HUES48 (cell line): ENCODE measurements around the gene GTF3C1.
"Not testable (repeated sequence)": the region's sequence is repeated elsewhere in the genome, so short reads cannot be mapped to it uniquely, and the experiment has no call there.

Experiments used
- H3K27ac ChIP-seq: one replicate; pipeline ENCODE4 v1.7.0; 2013; ENCODE audit warnings: low read depth, low read length, inconsistent platforms
- H3K27me3 ChIP-seq: 2 replicates; pipeline ENCODE4 v1.6.1; 2013; ENCODE audit warnings: mild to moderate bottlenecking, low read length; ENCODE audit not compliant: control insufficient read depth, insufficient read depth
- H3K36me3 ChIP-seq: 2 replicates; pipeline ENCODE4 v1.6.1; 2013; ENCODE audit warnings: low read length; ENCODE audit not compliant: control insufficient read depth, insufficient read depth
- H3K4me1 ChIP-seq: 2 replicates; pipeline ENCODE4 v1.6.1; 2013; ENCODE audit warnings: mild to moderate bottlenecking, low read length; ENCODE audit not compliant: control insufficient read depth, insufficient read depth
- H3K4me3 ChIP-seq: 2 replicates; pipeline ENCODE4 v1.5.1; 2013; ENCODE audit warnings: mild to moderate bottlenecking, low read depth, low read length
- H3K9ac ChIP-seq: 2 replicates; pipeline ENCODE4 v1.6.1; 2013; ENCODE audit warnings: mild to moderate bottlenecking, low read depth, low read length, moderate library complexity
- H3K9me3 ChIP-seq: 2 replicates; pipeline ENCODE4 v1.6.1; 2013; ENCODE audit warnings: low read length; ENCODE audit not compliant: control insufficient read depth, insufficient read depth

The GTF3C1 gene

DNA sequence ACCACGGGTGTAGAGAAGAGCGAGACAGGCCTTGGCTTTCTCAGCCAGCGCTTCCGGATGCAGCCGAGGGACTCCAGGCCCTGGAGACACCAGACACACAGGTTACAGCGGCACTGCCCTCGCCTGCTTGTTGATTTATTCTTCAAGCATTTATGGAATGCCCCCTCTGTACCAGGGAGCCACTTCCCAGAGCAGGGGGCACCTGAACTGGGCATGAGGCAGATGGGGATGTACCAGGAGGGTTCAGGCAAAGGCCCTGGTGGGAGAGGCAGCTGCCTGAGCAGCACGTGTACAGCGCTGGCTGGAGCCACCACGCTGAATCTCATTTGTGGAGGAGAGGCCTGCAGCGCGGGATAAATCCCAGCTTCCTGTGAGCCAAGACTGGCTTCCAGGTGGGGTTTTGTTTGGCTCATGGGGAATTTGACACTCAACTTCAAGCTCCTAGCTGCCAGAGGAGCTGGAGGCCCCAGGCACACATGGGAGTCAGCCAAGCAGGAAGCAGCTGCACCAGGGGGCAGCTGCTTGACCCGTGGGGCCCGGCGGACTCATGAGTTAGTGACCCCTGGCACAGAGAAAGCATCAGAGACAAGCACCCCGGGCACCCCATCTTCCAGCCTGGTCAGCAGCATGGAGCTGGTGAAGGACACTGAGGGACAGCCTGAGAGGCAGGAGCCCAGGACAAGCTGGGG is 88.1 kb downstream of the GTF3C1 start:
- Histone ChIP-seq H3K27ac (no peak overlapping the region), H3K27me3 (no peaks in the 10 kb centered on the region), H3K36me3 (peaks cover 77% of the 10 kb centered on the region), H3K9me3 (no peaks in the 10 kb centered on the region), H3K4me3 (no peak overlapping the region), H3K4me1 (no peaks in the 10 kb centered on the region), H3K9ac (no peak overlapping the region)

DNA sequence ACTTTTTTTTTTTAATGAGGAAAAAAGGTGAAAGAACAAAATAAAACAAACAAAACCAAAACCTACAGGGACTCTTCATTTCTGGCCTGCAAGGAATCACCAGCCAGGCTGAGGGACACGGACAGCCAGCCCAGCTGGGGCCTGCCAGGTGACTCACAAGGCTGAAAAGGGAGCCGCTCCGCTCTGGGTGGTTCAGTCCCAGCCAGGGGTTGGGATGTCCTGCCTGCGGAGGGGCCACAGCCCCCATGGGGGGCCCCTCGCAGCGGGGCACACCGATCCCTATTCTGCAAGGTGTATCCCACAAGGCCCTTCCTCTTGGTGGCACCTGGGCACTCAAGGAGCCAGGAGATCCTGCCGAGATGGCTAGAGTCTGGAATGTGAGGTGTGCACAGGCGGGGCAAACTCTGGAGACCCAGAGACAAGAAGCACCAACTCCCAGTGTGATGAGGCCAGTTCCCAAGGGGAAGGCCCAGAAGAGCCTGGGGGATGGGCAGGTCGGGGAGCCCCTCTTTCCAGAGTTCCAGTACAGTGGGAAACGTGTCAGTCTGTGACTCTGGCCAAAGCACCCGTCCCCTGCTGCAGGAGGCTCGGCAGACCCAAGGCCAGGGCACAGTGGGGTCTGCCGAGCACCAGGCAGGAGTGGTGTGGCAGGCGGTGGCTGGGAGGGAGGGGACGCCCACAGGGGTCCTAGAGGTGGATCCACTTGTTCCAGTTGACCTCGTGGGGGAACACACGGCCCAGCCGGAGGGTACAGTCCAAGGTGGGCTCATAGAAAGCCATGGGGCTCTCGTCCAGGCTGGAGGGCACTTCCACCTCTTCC is 88.8 kb downstream of the GTF3C1 start:
- peaks cover 70% of the 10 kb centered on the region for H3K36me3 ChIP-seq
- no peaks in the 10 kb centered on the region for H3K4me1 ChIP-seq
- no peak overlapping the region for H3K27ac ChIP-seq
- H3K4me3 ChIP-seq = no peak overlapping the region
- H3K9ac ChIP-seq = no peak overlapping the region
- no peaks in the 10 kb centered on the region for H3K27me3 ChIP-seq
- no peaks in the 10 kb centered on the region for H3K9me3 ChIP-seq

DNA sequence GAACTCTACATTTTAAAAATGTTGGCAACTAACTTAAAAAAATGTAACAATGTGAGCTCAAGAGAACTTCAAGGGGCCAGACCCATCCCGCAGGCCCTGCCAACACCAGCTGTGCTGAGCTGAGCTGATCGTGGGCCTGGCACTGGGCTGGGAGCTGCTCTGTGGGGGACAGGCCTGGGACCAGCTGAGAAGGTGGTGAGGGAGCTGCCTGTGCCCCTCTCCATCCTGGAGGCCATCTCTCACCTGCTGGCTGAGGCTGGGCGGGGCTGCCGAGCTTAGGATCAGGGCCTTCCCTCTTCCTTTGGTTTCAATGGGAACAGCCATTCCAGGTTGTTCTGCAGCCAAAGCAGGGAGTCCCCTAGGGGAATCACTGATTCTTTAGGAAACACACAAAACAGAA is 89.5 kb downstream of the GTF3C1 start:
- H3K27ac ChIP-seq = no peak overlapping the region
- no peaks in the 10 kb centered on the region for H3K4me1 ChIP-seq
- H3K36me3 ChIP-seq = peaks cover 63% of the 10 kb centered on the region
- H3K9me3 ChIP-seq = no peaks in the 10 kb centered on the region
- no peaks in the 10 kb centered on the region for H3K27me3 ChIP-seq
- no peak overlapping the region for H3K9ac ChIP-seq
- no peak overlapping the region for H3K4me3 ChIP-seq

DNA sequence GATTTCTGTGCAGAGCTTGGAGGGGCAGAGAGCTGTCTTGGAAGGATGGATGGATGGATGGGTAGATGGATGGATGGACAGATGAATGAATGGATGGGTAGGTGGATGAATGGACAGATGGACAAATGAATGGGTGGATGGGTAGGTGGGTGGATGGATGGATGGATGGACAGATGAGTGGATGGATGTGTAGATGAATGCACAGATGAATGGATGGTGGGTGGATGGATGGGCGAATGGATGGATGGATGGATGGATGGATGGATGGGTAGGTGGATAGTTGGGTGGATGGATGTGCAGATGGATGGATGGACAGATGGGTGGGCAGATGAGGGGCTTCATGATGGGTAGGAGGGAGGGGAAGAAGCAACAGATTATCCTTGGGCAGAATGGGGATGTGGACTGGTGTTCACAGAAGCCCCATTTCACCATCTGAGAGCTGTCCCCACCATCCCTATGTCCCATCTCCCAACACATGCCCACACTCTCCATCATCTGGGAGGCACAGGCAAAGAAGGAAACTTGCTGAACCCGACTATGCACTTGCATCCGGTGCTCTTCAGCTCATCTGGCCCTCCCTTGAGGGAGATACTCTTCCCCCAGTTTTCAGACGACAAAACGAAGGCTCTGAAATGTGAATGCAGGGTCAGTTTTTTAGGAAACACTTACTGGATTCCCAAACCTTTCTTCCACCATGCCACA is 90.6 kb downstream of the GTF3C1 start:
- Histone ChIP-seq H3K36me3 (peaks cover 52% of the 10 kb centered on the region), H3K4me3 (no peak overlapping the region), H3K4me1 (no peaks in the 10 kb centered on the region), H3K27ac (no peak overlapping the region), H3K9ac (no peak overlapping the region), H3K27me3 (no peaks in the 10 kb centered on the region), H3K9me3 (no peaks in the 10 kb centered on the region)

DNA sequence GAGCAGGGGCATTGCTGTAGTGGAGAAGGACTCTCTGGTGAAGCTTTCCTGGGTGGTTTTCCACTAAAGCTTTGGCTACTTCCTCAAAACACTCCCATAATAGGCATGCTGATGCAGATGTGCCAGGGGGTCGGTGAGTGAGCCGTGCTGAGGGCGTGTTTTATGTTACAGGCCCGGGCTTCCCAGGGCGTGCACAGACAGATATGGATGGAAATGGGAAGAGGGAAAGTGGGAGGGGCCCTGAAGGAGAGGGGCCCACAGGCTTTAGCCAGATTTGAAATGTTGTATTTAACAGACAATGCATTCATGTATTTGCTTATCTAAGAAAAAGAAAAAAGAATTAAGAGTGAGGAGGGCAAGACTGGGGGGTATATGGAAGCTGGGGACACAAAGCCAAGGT is 91.5 kb downstream of the GTF3C1 start:
- Histone ChIP-seq H3K9ac (no peak overlapping the region), H3K27me3 (no peaks in the 10 kb centered on the region), H3K4me1 (no peaks in the 10 kb centered on the region), H3K9me3 (no peaks in the 10 kb centered on the region), H3K4me3 (no peak overlapping the region), H3K27ac (no peak overlapping the region), H3K36me3 (peaks cover 43% of the 10 kb centered on the region)

DNA sequence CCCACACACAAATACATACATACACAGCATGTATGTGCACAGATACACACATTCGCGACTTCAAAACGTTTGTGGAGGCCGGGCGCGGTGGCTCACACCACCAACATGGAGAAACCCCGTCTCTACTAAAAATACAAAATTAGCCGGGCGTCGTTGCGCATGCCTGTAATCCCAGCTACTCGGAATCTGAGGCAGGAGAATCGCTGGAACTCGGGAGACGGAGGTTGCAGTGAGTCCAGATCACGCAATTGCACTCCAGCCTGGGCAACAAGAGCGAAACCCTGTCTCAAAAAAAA is 92.2 kb downstream of the GTF3C1 start:
- peaks cover 36% of the 10 kb centered on the region for H3K36me3 ChIP-seq
- H3K9me3 ChIP-seq, H3K27me3 ChIP-seq, H3K9ac ChIP-seq, H3K4me1 ChIP-seq, H3K27ac ChIP-seq, H3K4me3 ChIP-seq: not testable (repeated sequence)

DNA sequence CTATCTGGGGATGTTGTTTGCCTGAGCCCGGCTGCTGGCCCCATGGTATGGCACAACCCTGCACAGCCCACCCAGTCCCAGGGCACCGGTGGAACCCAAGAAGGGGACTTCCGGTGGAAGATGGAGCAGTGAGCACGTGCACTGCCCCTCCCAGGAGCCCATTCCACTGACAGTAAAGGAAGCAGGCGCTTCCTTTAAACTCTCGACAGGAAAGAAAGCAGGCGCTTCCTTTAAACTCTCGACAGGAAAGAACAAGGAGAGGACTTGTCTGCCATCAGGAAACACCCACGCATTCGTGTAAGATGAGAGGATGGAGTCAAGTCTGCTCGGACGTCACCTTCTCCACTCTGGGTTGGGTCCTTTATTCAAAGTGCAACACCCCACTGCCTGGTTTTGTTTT is 94.0 kb downstream of the GTF3C1 start:
- peaks cover 18% of the 10 kb centered on the region for H3K36me3 ChIP-seq
- no peak overlapping the region for H3K4me3 ChIP-seq
- no peaks in the 10 kb centered on the region for H3K4me1 ChIP-seq
- H3K27me3 ChIP-seq = no peaks in the 10 kb centered on the region
- no peak overlapping the region for H3K27ac ChIP-seq
- no peaks in the 10 kb centered on the region for H3K9me3 ChIP-seq
- H3K9ac ChIP-seq = no peak overlapping the region

DNA sequence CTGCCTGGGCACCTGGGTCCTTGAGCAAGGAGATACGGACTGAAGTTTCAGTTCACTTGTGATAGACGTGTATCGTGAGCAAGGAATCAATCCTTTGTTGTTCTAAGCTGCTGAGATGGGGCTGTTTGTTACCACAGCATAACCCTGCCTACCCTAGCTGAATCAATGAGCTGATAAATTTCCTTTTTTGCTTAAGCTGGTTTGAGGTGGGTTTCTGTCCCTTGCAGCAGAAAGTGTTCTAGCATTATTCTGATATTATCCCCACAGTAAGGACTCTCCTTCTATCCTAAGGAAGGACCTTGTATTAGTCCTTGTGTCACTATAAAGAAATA is 96.3 kb downstream of the GTF3C1 start:
- no peaks in the 10 kb centered on the region for H3K4me1 ChIP-seq
- no peak overlapping the region for H3K4me3 ChIP-seq
- no peak overlapping the region for H3K27ac ChIP-seq
- no peak overlapping the region for H3K9ac ChIP-seq
- H3K27me3 ChIP-seq = no peaks in the 10 kb centered on the region
- no peaks in the 10 kb centered on the region for H3K9me3 ChIP-seq
- H3K36me3 ChIP-seq = no peaks in the 10 kb centered on the region

DNA sequence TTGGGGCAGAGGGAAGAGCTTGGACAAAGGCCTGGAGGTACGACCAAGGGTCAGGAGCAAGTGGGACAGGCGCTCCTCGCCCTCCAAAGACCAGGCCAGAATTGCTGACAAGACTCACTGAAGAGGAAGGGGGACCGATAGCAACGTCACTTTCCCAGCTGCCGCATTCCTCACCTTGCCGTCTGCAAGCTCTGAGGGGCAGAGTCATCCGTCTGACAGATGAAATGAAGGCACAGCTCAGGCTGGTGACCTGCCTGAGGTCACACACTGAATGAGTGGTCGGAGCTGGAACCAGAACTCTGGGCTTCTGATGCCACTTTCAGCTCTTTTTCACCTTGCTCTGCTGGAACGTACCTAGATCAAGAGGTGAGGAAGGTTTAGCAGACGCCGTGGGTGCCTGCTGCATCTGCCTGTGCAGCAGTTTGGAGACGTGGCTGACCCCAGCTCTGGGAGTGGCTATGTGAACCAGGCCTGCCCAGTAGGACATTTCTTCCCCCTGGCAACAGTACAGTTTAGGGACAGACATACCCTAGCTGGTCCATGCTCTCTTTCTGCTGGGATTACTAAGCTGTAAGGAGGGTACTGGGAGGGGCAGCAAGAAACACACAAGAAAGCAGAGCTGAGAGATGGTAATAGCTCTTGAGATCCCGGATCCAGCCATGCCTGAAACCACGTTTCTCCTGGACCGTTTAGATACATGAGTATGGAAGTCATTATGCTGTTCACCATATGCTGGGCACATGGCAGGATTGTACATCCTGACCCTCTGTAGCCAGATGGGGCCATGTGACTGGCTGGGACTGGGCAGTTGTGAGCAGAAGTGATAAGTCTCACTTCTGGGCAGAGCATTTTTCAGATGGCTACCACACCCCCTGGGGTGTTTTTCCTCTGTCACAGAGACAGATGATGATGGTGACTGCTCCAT is 96.9 kb downstream of the GTF3C1 start:
- Histone ChIP-seq H3K9me3 (no peaks in the 10 kb centered on the region), H3K36me3 (no peaks in the 10 kb centered on the region), H3K4me3 (no peak overlapping the region), H3K9ac (no peak overlapping the region), H3K27me3 (no peaks in the 10 kb centered on the region), H3K4me1 (no peaks in the 10 kb centered on the region), H3K27ac (no peak overlapping the region)

DNA sequence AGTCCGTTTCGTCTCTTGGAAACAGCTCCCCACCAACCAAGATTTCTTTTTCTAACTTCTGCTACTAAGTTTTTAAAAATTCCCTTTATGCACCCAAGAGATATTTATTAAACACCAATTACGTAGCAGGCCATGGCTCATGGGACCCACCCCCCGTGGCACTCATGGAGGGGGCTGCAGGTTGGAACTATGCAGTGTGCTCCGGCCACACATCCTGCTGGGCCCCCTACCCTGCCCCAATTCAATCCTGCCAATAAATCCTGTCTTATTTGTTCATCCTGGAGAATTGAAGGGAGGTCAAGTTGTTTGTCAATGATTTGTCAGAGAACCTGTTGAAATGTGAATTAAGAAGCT is 99.5 kb downstream of the GTF3C1 start:
- H3K4me3 ChIP-seq = no peak overlapping the region
- no peak overlapping the region for H3K9ac ChIP-seq
- no peak overlapping the region for H3K27ac ChIP-seq
- no peaks in the 10 kb centered on the region for H3K36me3 ChIP-seq
- H3K27me3 ChIP-seq = no peaks in the 10 kb centered on the region
- H3K4me1 ChIP-seq = no peaks in the 10 kb centered on the region
- no peaks in the 10 kb centered on the region for H3K9me3 ChIP-seq
